ENCODE results near the gene MMP24OS. TPM values are rescaled to one million over a fixed set of nuclear protein-coding genes. Genes with fewer than 3 reads are reported as not detected.

MMP24OS gene
- total and polyA plus RNA-seq, 2 donors (not counting 3 experiments of a cell fraction or from before 2014, with no cell fraction given) = 35.1 to 55.6 TPM

GRCh38 chr20:35303735-35304491 lies 26.0 kb upstream of the MMP24OS start:
- no peak overlapping the region for H3K9ac ChIP-seq (replicated peaks; ENCODE audit: extremely low read depth, insufficient read depth, low read length)
- no peaks in the 10 kb centered on the region for H3K79me2 ChIP-seq (ENCODE audit: control insufficient read depth, insufficient read depth, low read length)
- FAIRE-seq = peak; percentile 94
- no TSS peak for BruUV-seq (replicated peaks)
- dilution Hi-C loops (cut with MboI; ENCODE audit: extremely low pct_ligation_motif_present, low sequenced_read_pairs) = no loop called here
- H3K27me3 ChIP-seq (ENCODE audit: control insufficient read depth in 2 of 2, insufficient read depth in 2 of 2, low read length in 2 of 2) = no peaks in the 10 kb centered on the region
- intact Hi-C loops (cut with micrococcal nuclease) = loop anchor here (1.0 kb wide), 4 partner anchors 20 to 143 kb away; partner anchors contain the start of gene EIF6
- peak overlapping the region; percentile 82 for H3K27ac ChIP-seq (ENCODE audit: insufficient read depth, low read depth, low read length)
- CTCF ChIA-PET = interaction anchor here (0.6 to 9.7 kb wide), 31 partner anchors 9 to 439 kb away, joined by 3 to 200 read pairs (median 5); partner anchors contain the start of genes CEP250, EIF6, FAM83C and GDF5
- peak; percentile 87 for DNase-seq (ENCODE audit: low read depth, low spot score)
- peak overlapping the region; percentile 17 for H2AFZ ChIP-seq (ENCODE audit: low read depth, low read length)
- H3K9me3 ChIP-seq (replicated peaks; ENCODE audit: control insufficient read depth, insufficient read depth, low read length) = no peaks in the 10 kb centered on the region
- no peaks in the 10 kb centered on the region for H4K20me1 ChIP-seq (replicated peaks; ENCODE audit: control insufficient read depth, extremely low read depth, insufficient read depth, low read length)
- POLR2A ChIA-PET = no interaction called here
- H3K4me2 ChIP-seq (ENCODE audit: insufficient read depth, low read length) = no peak overlapping the region
- H3K9me1 ChIP-seq (replicated peaks; ENCODE audit: control insufficient read depth, extremely low read depth, insufficient read depth, low read length) = no peaks in the 10 kb centered on the region
- H3K36me3 ChIP-seq (ENCODE audit: control insufficient read depth in 2 of 2, extremely low read depth in 1 of 2, insufficient read depth in 2 of 2, low read length in 2 of 2) = no peaks in the 10 kb centered on the region
- H3K4me3 ChIP-seq (replicated peaks in 1 of 3; ENCODE audit: insufficient read depth in 1 of 3, low read depth in 1 of 3, low read length in 3 of 3) = no peak overlapping the region
- TF ChIP-seq MYC (IDR thresholded peaks at IDR 0.05; ENCODE audit: low read depth, low read length) (no peak), FOS (IDR thresholded peaks at IDR 0.05; ENCODE audit: borderline replicate concordance, insufficient read depth, low read length) (no peak), GATA2 (IDR thresholded peaks at IDR 0.05; ENCODE audit: insufficient read depth, insufficient read length, low read depth, low read length) (no peak), POLR2A (IDR thresholded peaks at IDR 0.05; ENCODE audit: low read depth, low read length) (no peak), JUN (IDR thresholded peaks at IDR 0.05; ENCODE audit: borderline replicate concordance, insufficient read depth, insufficient read length, low read depth) (no peak), POLR2AphosphoS5 (IDR thresholded peaks at IDR 0.05; ENCODE audit: insufficient read depth, low read depth, low read length) (peak; percentile 38), EZH2 (IDR thresholded peaks at IDR 0.05; ENCODE audit: borderline replicate concordance, low read depth, low read length, severe bottlenecking) (no peak), CTCF (IDR thresholded peaks at IDR 0.05; ENCODE audit: extremely low read depth in 1 of 2, insufficient read depth in 1 of 2, low read depth in 1 of 2, low read length in 2 of 2) (peak; percentile 93 to 95), MAX (IDR thresholded peaks at IDR 0.05; ENCODE audit: insufficient read depth, insufficient read length) (no peak)
- peaks cover 67% of the 10 kb centered on the region for H3K4me1 ChIP-seq (ENCODE audit: control insufficient read depth, extremely low read depth, insufficient read depth, low read length)
